Transverse colon (tissue), 4 donors: ENCODE data around the gene LAMA3.

ENCODE experiments used
- CTCF ChIP-seq, 5 experiments: fragments of 200-600 bp in 3 of 5; fragments of 450-650 bp in 2 of 5; sonication (generic) in 3 of 5; IDR thresholded peaks; 1 replicate in 2 of 5; 2 replicates in 3 of 5; pipeline ENCODE4 v1.5.1; 2016 to 2017; ENCODE audit warnings: antibody characterized with exemption in 5 of 5, inconsistent platforms in 3 of 5, mild to moderate bottlenecking in 2 of 5, moderate library complexity in 1 of 5
- EP300 ChIP-seq: sonication (generic); formaldehyde crosslinking; IDR thresholded peaks from one replicate; pipeline ENCODE4 v1.6.1; 2017; ENCODE audit warnings: antibody characterized with exemption, low read depth
- POLR2A ChIP-seq: fragments of 450-650 bp; IDR thresholded peaks from one replicate; pipeline ENCODE4 v1.6.1; 2016; ENCODE audit warnings: antibody characterized with exemption, mild to moderate bottlenecking, moderate library complexity
- POLR2AphosphoS5 ChIP-seq, 3 donors: sonication (generic); formaldehyde crosslinking; IDR thresholded peaks; one replicate each; pipeline ENCODE4 v1.6.1; 2016; ENCODE audit warnings: antibody characterized with exemption in 3 of 3

- no peak for TF ChIP-seq CTCF (IDR thresholded peaks at IDR 0.05)
- no peak for TF ChIP-seq EP300
- no peak for TF ChIP-seq POLR2A
- TF ChIP-seq POLR2AphosphoS5 (IDR thresholded peaks at IDR 0.05): no peak
Observed at GRCh38 chr18:23661735-23662308, 27.4 kb upstream of the LAMA3 start.
